NCI-H2107 treated with DMSO at 0.1 percent for 48 hours (cell line): ENCODE data around the gene PDIA3.
A peak's percentile ranks its signal among the peaks of the same experiment; 100 is the strongest.
"Not testable (repeated sequence)": the region's sequence is repeated elsewhere in the genome, so short reads cannot be mapped to it uniquely, and the experiment has no call there.

Source experiments
- DNase-seq: peaks from one replicate; lab custom pipeline; 2025; ENCODE audit not compliant: unreplicated experiment; lab: John Stamatoyannopoulos, UW

Gene PDIA3

GRCh38 chr15:43746245-43746902 is at the start of gene PDIA3:
TSS of gene PDIA3 (plus strand) at chr15:43746438. CDS start at chr15:43746540, 102 bp downstream.
- not testable (repeated sequence) for DNase-seq

- DNase-seq, result no peak
Measured at GRCh38 chr15:43702174-43702573, 44.1 kb upstream of the PDIA3 start.

- DNase-seq, result no peak
Measured at GRCh38 chr15:43702701-43703424, 43.4 kb upstream of the PDIA3 start.

GRCh38 chr15:43710431-43711131 is 35.7 kb upstream of the PDIA3 start:
- not testable (repeated sequence) for DNase-seq

GRCh38 chr15:43723151-43723550 is 23.1 kb upstream of the PDIA3 start:
- DNase-seq, result no peak

- not testable (repeated sequence) for DNase-seq
Measured at GRCh38 chr15:43726306-43726705, 19.9 kb upstream of the PDIA3 start.

GRCh38 chr15:43728053-43728725 is 18.0 kb upstream of the PDIA3 start:
- not testable (repeated sequence) for DNase-seq

- no peak for DNase-seq
Measured at GRCh38 chr15:43735416-43735815, 10.8 kb upstream of the PDIA3 start.

GRCh38 chr15:43746903-43747309 is 668 bp downstream of the PDIA3 start:
- not testable (repeated sequence) for DNase-seq

- no peak for DNase-seq
Measured at GRCh38 chr15:43748376-43748775, 2.1 kb downstream of the PDIA3 start.

- DNase-seq, result no peak
Measured at GRCh38 chr15:43749690-43750345, 3.6 kb downstream of the PDIA3 start.

- no peak for DNase-seq
Measured at GRCh38 chr15:43751885-43752284, 5.6 kb downstream of the PDIA3 start.

GRCh38 chr15:43762824-43763223 is 16.6 kb downstream of the PDIA3 start:
- no peak for DNase-seq

GRCh38 chr15:43763819-43764446 is 17.7 kb downstream of the PDIA3 start:
- DNase-seq, result no peak

- DNase-seq, result peak; percentile 7
Measured at GRCh38 chr15:43769584-43770228, 23.5 kb downstream of the PDIA3 start.

GRCh38 chr15:43771816-43772215 is 25.6 kb downstream of the PDIA3 start:
- DNase-seq, result no peak

- no peak for DNase-seq
Measured at GRCh38 chr15:43772624-43773023, 26.4 kb downstream of the PDIA3 start.

- no peak for DNase-seq
Measured at GRCh38 chr15:43774062-43774461, 27.8 kb downstream of the PDIA3 start.

- peak; percentile 46 for DNase-seq
Measured at GRCh38 chr15:43775411-43775965, 29.2 kb downstream of the PDIA3 start.
